Loucy (cell line): ENCODE results near the gene FBXO31.

ENCODE experiments used
- CTCF ChIP-seq: fragments of 200-600 bp; sonication (generic); conservative IDR thresholded peaks from 2 replicates; pipeline ENCODE4 v1.5.1; 2014; ENCODE audit warnings: mild to moderate bottlenecking, antibody characterized with exemption, low read length
- EZH2phosphoT487 ChIP-seq: fragments of 200-600 bp; IDR thresholded peaks from 2 replicates; pipeline ENCODE4 v1.6.1; 2018; ENCODE audit warnings: antibody characterized with exemption, mild to moderate bottlenecking, moderate library complexity, borderline replicate concordance

- no peak for TF ChIP-seq CTCF
- no peak for TF ChIP-seq EZH2phosphoT487
These were observed 96.5 kb downstream of the FBXO31 start for GRCh38 chr16:87286839-87287626.
